HG03442 (cell line): ENCODE measurements around the gene NEO1.

Experiments used
- ATAC-seq: cut with Tn5 transposase; IDR thresholded peaks from one replicate; pipeline ENCODE4 v1.9.1; 2021; ENCODE audit warnings: mild to moderate bottlenecking, moderate library complexity; ENCODE audit not compliant: unreplicated experiment

Gene NEO1

GRCh38 chr15:73075160-73075859 lies 23.0 kb downstream of the NEO1 start:
- ATAC-seq: no peak

GRCh38 chr15:73078291-73078690 lies 26.0 kb downstream of the NEO1 start:
- ATAC-seq: no peak

- no peak for ATAC-seq
These were observed 26.5 kb downstream of the NEO1 start for GRCh38 chr15:73078722-73079121.

GRCh38 chr15:73079565-73079964 lies 27.3 kb downstream of the NEO1 start:
- ATAC-seq: no peak

- no peak for ATAC-seq
These were observed 29.2 kb downstream of the NEO1 start for GRCh38 chr15:73081321-73081958.

- ATAC-seq: no peak
These were observed 30.5 kb downstream of the NEO1 start for GRCh38 chr15:73082812-73083211.

- no peak for ATAC-seq
These were observed 34.8 kb downstream of the NEO1 start for GRCh38 chr15:73087098-73087497.

- ATAC-seq: no peak
These were observed 52.8 kb downstream of the NEO1 start for GRCh38 chr15:73105064-73105463.

GRCh38 chr15:73108676-73109075 lies 56.4 kb downstream of the NEO1 start:
- no peak for ATAC-seq

- no peak for ATAC-seq
These were observed 57.5 kb downstream of the NEO1 start for GRCh38 chr15:73109765-73110164.

- ATAC-seq: no peak
These were observed 57.9 kb downstream of the NEO1 start for GRCh38 chr15:73110201-73110600.

GRCh38 chr15:73114064-73114463 lies 61.8 kb downstream of the NEO1 start:
- no peak for ATAC-seq

- no peak for ATAC-seq
These were observed 63.9 kb downstream of the NEO1 start for GRCh38 chr15:73116164-73116563.

- no peak for ATAC-seq
These were observed 65.8 kb downstream of the NEO1 start for GRCh38 chr15:73118055-73118454.

- ATAC-seq: no peak
These were observed 67.2 kb downstream of the NEO1 start for GRCh38 chr15:73119478-73119877.

- no peak for ATAC-seq
These were observed 68.0 kb downstream of the NEO1 start for GRCh38 chr15:73120269-73120668.

- ATAC-seq: no peak
These were observed 73.0 kb downstream of the NEO1 start for GRCh38 chr15:73125219-73125618.

- no peak for ATAC-seq
These were observed 75.2 kb downstream of the NEO1 start for GRCh38 chr15:73127302-73127936.

- ATAC-seq: no peak
These were observed 78.6 kb downstream of the NEO1 start for GRCh38 chr15:73130830-73131229.

GRCh38 chr15:73134196-73134595 lies 81.9 kb downstream of the NEO1 start:
- no peak for ATAC-seq

- ATAC-seq: no peak
These were observed 86.9 kb downstream of the NEO1 start for GRCh38 chr15:73139041-73139743.
